ENCODE measurements around the gene GGACT.

GGACT gene

DNA sequence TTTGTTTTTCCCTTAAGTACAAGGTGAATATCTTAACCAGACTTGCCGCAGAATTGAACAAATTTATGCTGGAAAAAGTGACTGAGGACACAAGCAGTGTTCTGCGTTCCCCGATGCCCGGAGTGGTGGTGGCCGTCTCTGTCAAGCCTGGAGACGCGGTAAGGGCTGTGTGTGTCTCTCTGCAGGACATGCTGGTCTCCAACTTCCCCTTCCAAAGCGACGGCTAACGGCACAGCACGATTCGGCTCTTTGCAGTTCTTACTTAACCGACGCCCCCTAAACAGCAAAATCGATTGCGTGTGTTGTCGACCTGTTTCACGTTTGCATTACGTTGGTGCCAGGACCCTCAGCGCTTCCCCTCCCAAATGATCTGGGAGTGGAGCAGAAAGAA, 73.2 kb downstream of the GGACT start:
- no peak for DNase-seq (ENCODE audit: low read depth in 2 of 2, low spot score in 1 of 2)

DNA sequence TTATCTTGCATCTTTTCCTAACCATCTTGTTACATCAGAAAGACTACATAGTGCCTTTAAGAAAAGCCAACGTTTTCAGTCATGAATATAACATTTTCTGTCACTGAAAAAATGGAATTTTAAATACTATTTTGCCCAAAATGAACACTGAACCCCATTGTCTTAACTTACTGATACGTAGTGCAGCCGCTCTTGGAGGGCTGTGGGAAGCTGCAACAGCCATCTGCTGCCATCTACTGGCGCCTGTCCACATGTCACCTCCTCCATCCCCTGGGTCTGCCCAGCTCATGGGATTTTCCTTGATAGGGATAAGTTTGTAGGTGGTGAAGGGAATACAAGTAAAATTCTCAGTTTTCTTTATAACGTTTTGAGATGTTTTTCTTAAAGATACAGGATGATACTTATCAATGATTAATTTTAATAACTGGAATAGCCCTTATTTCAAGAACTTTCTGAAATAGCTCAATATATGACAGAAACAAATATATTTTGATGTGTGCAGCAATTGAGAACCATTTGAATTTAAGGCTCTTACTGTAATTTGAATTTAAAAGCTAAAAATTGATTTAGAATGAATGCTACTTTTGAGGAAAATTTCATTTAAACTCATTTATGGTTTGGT, 73.7 kb downstream of the GGACT start:
- DNase-seq (ENCODE audit: low read depth in 2 of 2, low spot score in 1 of 2), result peak; percentile 40 to 46

- no peak for DNase-seq (ENCODE audit: low read depth in 2 of 2, low spot score in 1 of 2)
Measured at GRCh38 chr13:100513987-100514670, 74.5 kb downstream of the GGACT start.

DNA sequence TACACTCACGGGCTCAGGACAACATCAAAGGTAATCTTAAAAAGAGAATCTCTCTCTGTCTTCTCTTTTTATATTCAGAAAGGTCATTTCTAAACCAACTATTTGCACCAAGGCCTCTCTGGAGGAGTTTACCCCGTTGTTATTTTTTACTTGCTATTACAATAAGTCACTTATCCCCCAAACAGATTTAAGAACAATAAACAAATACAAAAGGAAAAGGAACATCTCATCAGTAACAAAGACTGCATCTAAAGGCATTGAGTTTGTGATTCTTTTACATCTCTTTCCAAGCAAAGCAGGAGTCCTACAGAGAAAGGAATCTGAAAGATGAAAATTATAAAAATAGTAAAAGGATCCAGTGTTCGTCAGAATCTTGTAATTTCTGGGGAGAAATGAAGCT, 75.4 kb downstream of the GGACT start:
- DNase-seq (ENCODE audit: low read depth in 2 of 2, low spot score in 1 of 2), result no peak

DNA sequence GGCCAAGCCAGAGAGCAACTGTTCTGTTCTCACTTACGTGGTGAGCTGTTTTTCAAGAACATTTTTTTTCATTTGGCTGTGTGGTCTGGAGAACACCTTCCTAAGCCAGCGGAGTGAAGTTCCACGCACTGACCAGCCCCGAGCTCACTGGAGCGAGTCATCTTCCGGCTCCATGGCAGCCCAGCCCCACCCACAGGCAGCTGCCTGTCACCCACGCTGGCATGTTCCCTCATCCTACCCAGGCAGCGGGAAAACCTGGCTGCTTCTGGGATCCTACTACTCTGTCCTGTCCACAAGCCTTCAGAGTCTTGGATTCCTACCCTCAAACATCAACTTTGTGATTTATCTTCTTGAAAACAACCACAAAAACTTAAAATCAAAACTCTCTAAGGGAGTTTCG, 76.2 kb downstream of the GGACT start:
- no peak for DNase-seq (ENCODE audit: low read depth in 2 of 2, low spot score in 1 of 2)

DNA sequence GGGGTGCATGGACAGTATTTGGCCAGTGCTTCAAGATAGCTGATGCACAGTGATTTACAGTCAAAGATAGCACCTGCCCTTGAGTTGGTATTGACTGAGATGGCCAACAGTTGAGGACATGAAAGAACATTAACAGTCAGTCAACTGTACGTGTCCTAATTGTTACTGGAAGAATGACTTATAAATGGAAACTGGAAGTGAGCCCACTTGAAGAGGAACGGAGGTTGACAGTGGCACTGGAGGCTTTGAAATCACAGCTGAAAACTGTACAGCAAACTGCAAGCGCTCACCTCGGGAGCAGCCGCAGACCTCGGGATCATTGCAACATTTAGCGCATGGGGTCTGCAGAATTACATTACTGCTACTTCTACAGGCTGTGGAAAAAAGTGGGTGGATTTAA, 77.1 kb downstream of the GGACT start:
- DNase-seq (ENCODE audit: low read depth in 2 of 2, low spot score in 1 of 2), result no peak

- no peak for DNase-seq (ENCODE audit: low read depth in 2 of 2, low spot score in 1 of 2)
Measured at GRCh38 chr13:100510208-100510957, 78.2 kb downstream of the GGACT start.

DNA sequence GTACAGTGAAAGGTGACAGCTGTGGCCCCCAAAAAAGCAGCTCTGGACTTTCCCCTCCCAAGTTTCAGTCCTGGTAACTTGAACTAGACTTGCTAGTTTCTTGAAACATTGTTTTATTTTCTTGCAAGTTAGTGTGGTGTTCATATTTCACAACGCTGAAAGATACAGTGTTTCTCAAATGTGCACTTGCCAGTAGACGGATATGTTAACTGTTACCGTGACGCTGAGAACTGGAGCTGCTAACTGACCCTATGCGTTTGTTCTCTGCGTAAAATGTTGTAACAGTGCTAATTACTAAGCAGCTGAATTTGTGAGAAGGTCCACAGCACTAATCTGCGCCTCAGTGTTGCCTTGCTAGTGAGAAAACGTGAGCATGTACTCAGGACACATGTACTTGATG, 79.6 kb downstream of the GGACT start:
- DNase-seq (ENCODE audit: low read depth in 2 of 2, low spot score in 1 of 2), result no peak

DNA sequence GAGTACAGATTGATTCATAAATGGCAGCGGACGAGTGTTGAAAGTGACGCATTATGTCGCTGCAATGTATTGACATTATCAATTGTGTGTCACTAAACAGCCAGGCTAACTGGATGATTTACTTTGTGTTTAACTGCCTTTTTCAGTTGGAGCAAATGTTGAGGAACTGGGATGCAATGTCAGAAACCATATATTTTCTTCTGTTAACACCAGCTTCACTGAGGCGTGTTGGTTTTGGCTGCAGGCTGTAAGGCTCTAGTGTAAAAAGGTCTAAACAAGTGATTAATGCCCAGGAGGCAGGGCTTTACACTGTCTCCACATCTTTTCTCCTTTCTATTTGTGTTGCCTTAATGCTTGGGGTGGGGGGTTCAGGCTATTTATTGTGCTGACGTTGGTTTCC, 80.1 kb downstream of the GGACT start:
- DNase-seq (ENCODE audit: low read depth in 2 of 2, low spot score in 1 of 2), result no peak

GRCh38 chr13:100506600-100507422, 81.8 kb downstream of the GGACT start:
- no peak for DNase-seq (ENCODE audit: low read depth in 2 of 2, low spot score in 1 of 2)

- no peak for DNase-seq (ENCODE audit: low read depth in 2 of 2, low spot score in 1 of 2)
Measured at GRCh38 chr13:100506154-100506553, 82.4 kb downstream of the GGACT start.

GRCh38 chr13:100503622-100504021, 85.0 kb downstream of the GGACT start:
- no peak for DNase-seq (ENCODE audit: low read depth in 2 of 2, low spot score in 1 of 2)

DNA sequence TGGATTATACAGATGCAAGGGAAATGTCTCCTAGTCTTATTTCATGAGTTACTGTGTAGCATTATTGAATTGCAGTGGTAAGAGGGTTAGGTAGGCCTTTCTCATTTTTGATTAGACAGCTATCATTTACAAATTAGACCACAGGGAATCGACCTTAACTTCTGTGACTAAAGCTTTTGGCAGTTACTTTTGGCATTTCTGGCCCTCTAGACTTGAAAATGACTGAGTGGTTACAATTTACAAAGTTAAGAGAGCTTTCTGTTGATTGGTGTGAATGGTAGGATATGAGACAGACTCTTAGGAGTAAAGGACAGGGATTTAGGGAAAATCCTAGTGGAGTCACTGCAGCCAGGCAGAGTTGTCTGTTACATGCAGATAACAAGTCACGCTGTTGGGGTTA, 86.1 kb downstream of the GGACT start:
- no peak for DNase-seq (ENCODE audit: low read depth in 2 of 2, low spot score in 1 of 2)

DNA sequence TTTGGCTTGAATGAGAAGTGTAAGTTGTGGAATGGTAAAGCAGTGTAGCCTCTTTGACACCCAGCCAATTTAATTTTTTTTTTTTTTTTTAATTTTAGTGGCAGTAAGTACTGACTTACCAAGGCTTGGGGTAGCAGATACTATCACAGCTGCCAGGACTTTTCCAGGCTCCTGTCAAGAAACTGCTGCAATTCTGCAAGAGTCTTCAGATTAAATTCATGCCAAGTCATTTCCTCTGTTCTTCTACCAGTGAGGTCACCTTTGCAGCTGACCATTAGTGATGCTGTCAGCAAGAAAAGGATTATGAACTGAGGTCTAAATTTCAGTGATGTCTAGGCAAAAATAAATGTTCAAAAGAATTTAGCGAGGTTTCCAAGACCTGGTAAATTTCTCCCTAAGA, 91.2 kb downstream of the GGACT start:
- DNase-seq (ENCODE audit: low read depth in 2 of 2, low spot score in 1 of 2), result no peak

DNA sequence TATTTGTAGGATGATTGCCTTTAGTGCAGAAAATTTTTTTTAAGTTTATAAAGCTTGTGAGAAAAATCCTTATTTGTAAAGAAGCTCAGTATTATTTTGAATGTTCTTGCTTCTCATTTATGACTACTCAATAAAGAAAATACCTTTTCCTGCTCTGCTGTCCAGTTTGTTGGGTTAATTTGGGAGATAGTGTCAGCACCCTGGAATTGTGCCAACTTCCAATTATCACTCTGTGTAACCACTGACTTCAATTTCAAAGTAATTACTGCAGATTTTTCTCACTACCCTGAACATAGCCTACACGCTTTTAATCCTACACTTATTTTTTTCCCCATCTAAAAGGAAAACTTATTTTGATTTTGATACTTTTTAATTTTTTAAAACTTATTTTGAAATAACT, 93.1 kb downstream of the GGACT start:
- DNase-seq (ENCODE audit: low read depth in 2 of 2, low spot score in 1 of 2), result no peak

DNA sequence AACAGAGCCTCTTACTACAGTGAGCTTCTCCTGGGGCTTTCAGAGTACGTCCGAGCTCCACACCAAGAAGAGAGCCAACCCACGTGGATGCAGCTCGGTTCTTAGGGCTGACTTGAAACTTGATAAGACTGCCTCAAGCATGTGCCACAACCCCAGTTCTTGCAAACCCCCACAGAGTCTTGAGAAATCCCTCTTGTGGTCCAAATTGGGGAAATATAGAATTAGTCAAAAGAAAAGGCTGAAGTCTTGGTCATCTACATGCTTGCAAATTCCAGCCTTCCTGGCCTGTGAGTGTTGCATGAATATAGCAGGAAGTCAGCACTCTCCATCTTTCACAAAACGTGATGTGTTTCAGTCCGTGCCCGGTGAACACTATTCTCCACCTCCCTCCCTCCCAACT, 95.2 kb downstream of the GGACT start:
- no peak for DNase-seq (ENCODE audit: low read depth in 2 of 2, low spot score in 1 of 2)

- no peak for DNase-seq (ENCODE audit: low read depth in 2 of 2, low spot score in 1 of 2)
Measured at GRCh38 chr13:100491164-100491842, 97.3 kb downstream of the GGACT start.

DNA sequence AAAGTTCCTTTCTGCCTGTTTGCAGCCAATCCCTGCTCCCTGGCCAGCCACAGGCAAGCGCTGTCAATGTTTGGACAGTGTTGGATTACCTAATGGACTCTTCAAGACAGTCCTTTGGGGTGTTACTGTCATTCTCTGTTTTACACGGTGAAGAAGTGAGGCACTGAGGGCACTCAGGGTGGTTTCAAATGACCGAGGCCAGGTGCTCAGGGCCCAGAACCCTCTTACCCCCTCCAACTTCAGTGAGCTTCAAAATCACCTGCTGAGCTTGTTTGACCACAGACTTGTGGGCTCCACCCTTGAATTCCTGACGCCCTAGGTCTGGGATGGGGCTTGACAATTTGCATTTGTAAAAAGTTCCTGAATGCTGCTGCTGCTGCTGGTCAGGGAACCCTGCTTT, 97.9 kb downstream of the GGACT start:
- DNase-seq (ENCODE audit: low read depth in 2 of 2, low spot score in 1 of 2), result no peak

- no peak for DNase-seq (ENCODE audit: low read depth in 2 of 2, low spot score in 1 of 2)
Measured at GRCh38 chr13:100485265-100485664, 103.3 kb downstream of the GGACT start.

DNA sequence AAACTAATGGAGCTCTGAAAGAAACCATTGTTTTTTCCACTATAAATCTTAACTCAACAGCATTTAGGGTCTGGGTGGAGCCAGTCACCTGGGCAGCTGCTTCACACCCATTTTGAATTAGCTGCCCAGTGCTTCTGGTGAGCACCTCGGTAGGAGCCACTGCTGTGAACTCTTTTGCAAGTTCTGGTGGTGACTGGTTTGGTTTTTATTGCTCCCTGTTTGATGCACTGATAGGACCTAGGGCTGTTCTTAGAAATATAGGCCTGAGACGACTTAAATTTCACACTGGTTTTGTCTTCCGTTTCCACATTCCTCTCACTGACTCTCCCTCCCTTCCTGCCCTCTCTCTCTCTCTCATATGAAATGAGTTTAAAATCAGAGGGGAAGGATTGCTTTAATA, 103.9 kb downstream of the GGACT start:
- DNase-seq (ENCODE audit: low read depth in 2 of 2, low spot score in 1 of 2), result no peak

DNA sequence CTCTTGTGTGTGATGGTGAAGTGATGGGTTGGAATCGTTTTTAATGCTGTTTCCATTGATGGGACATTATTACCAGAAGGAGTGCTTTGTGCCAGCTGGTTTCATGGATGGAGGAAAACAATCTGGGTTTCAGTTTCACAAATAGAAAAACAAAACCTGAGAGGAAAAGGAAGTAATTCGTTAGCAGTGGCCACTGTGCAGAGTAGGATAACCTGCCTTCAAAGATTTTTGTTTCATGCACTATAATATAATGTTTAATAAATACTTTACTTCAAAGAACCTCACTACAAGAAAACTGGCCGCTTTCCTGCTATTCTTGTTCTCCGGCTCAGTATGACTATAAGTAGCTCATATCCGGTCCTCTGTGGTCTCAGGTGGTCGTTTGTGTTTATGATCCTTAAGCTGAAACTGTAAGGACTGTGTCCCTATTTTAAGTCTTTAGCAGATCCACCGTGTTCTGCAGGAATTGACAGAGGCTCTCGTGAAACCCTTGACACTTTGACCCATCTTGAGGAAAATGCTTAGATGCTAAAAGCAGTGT, 104.7 kb downstream of the GGACT start:
- DNase-seq (ENCODE audit: low read depth in 2 of 2, low spot score in 1 of 2), result no peak

All from stimulated activated CD8-positive, alpha-beta memory T cell treated with anti-CD3 and anti-CD28 coated beads, Interleukin-4, amount 100 ng/mL, for 1 hour (primary cell).